Measurements from ENCODE around the gene COL23A1. TPM values are rescaled to one million over a fixed set of nuclear protein-coding genes. Genes with fewer than 3 reads are reported as not detected.

COL23A1 gene
- total RNA-seq, 1 donor from 2014 or later: 0.13 TPM

GRCh38 chr5:178424810-178425177 is 165.4 kb downstream of the COL23A1 start:
- DNase-seq (ENCODE audit: low read depth in 2 of 2): no peak

- DNase-seq (ENCODE audit: low read depth in 2 of 2): no peak
These were observed 166.0 kb downstream of the COL23A1 start for GRCh38 chr5:178423901-178424809.

DNA sequence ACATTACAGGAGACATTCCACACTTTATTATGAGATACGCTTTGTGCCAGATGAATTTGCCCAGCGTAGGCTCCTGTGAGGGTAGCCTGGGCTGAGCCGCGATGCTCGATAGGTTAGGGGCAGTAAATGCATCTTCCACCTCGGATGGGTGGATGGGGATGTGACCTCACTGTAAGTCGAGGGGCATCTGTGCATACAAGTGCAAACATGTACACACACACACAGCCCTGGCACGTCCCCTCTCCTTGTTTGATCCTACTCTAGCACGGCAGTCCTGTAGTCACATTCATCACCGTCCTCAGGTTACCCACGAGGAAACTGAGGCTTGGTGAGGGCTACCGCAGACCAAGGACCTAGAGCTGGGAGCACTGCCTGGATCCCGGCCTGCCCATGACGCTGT is 166.8 kb downstream of the COL23A1 start:
- no peak for DNase-seq (ENCODE audit: low read depth in 2 of 2)

GRCh38 chr5:178422400-178422775 is 167.8 kb downstream of the COL23A1 start:
- no peak for DNase-seq (ENCODE audit: low read depth in 2 of 2)

DNA sequence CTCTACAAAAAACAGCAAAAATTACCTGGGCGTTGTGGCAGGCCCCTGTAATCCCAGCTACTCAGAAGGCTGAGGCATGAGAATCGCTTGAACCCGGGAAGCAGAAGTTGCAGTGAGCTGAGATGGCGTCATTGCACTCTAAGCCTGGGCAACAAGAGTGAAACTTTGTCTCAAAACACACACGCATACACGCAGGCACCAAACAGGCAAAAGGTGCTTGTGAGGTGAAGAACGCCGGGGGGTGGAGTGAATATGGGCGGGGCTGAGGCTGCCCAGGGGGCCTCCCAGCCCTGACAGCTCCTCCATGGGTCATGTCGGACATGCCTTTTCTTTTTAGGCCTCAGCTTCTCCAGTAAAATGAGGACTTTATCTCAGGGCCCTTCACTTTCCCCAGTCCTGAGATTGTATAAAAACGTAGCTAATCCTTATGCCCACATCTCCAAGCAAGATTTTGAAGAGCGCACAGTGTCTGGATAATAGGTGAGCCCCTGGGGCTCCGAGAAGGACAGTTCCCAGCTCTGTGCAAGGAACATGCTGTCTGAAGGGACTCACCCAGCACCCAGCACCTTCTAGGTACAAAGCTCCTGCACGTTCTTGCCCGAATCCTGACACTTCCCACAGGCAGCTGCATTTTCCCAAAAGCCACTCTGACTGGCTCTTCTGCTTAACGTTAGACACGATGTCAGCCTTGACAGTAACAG is 168.3 kb downstream of the COL23A1 start:
- DNase-seq (ENCODE audit: low read depth in 2 of 2): no peak

- DNase-seq (ENCODE audit: low read depth in 2 of 2): no peak
These were observed 169.1 kb downstream of the COL23A1 start for GRCh38 chr5:178421128-178421527.

- no peak for DNase-seq (ENCODE audit: low read depth in 2 of 2)
These were observed 169.8 kb downstream of the COL23A1 start for GRCh38 chr5:178420354-178420781.

GRCh38 chr5:178419651-178420050 is 170.5 kb downstream of the COL23A1 start:
- no peak for DNase-seq (ENCODE audit: low read depth in 2 of 2)

- DNase-seq (ENCODE audit: low read depth in 2 of 2): no peak
These were observed 171.0 kb downstream of the COL23A1 start for GRCh38 chr5:178419196-178419595.

DNA sequence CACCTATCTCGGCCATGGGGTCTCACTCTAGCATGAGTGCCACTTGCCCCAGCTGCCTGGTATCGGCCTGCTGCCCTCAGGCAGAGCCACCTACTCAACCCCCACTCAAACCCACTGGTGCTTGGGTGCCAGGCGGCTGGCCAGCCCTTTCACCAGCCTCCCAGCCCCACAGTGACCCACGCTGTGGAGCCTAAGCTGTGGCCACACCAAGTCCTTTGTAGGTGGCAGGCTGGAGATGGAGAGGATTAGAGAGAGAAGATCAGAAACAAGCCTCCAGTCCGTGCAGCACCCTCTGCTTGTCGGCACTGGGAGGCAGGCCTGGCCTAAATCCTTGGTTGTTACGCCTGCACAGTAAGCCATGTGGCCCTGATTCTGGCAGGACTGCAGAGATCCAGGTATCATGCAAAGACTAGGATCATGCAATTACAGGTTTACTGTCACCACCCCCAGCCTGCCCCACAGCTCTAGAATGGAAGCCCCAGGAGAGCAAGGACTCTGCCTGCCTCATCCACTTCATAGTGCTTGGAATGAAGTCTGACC is 171.7 kb downstream of the COL23A1 start:
- DNase-seq (ENCODE audit: low read depth in 2 of 2): no peak

DNA sequence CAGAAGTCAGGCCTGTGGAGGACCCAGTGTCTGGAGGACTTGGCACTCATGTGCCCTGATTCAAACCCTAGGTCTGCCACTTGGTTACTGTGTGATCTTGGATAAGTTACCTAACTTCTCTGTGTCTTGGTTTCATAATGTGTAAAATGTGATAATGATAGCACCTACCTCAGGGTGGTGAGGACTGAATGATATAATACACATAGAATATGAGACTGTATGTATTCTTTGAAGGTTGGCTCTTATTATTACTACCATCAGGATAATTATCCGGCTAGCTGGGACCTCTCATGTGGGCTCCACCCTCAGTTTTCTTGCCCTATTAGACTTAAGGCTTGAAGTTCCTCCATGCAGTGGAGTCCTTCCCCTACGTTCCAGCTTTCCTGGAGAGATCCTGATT is 172.2 kb downstream of the COL23A1 start:
- no peak for DNase-seq (ENCODE audit: low read depth in 2 of 2)

- no peak for DNase-seq (ENCODE audit: low read depth in 2 of 2)
These were observed 172.8 kb downstream of the COL23A1 start for GRCh38 chr5:178417391-178417811.

DNA sequence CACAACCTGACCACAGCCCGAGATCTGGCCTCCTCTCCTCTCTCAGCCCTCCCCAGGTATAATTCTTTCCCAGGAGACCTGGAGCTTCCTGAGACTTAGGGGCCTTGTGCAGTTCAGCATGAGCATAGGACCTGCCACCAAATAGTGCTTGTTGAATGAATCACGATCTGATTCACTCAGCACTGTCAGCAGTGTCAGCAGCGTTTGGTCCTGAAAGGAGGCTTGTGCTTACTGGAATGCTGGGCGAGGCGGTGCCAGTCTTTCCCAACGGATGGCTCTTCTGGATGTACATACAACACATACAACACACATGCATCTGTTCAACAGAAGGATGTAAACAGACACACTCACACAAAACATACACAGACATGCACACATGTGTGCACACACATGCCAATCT is 173.3 kb downstream of the COL23A1 start:
- no peak for DNase-seq (ENCODE audit: low read depth in 2 of 2)

DNA sequence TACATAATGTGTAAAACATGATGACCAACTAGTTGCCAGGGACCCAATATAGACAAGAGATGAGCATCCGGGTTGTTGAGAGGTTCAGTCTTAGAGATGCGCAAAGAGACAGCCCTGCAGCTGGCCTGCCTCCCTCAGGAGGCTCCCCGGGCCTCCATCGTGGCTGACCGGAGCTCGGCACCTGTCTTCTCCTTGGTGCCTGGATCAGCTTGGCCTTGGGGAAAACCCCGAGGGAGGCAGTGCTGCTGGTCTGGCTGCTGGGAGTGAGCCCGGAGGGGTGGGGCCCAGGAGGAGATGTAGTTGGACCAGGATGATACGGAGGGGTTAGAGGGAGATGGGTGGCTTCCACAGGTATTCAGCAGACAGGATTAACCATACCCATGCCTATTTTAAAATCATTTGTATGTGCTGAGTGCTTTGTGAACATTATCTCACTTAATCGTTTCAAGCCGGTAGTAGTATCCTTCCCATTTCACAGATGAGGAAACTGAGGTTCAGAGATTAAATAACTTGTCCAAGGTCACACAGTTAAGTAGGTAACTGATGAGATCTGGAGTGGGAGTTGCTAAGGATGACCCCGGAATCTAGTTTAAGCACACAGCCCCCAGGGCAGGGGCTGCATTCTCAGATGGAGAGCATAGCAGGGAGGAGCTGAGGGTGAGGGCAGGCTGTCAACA is 173.8 kb downstream of the COL23A1 start:
- no peak for DNase-seq (ENCODE audit: low read depth in 2 of 2)

DNA sequence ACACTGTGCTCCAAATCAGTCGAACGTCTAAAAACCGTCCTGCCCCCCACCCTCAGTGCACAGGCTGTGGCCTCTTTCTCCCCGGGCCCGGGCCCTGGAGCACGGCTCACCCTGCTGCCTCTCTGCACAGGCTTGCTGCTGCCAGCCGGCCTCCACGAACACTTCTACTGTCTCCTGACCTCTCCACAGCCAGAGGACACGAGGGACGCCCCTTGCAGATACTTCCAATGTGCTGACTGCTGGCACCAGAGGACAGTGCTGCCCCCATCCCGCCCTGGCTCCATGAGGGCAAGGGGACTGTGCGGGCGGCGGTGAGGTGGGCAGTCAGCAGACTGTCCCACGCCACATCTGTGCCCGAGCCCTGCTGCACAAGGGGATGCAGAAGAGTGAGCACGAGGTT is 174.8 kb downstream of the COL23A1 start:
- DNase-seq (ENCODE audit: low read depth in 2 of 2): no peak

DNA sequence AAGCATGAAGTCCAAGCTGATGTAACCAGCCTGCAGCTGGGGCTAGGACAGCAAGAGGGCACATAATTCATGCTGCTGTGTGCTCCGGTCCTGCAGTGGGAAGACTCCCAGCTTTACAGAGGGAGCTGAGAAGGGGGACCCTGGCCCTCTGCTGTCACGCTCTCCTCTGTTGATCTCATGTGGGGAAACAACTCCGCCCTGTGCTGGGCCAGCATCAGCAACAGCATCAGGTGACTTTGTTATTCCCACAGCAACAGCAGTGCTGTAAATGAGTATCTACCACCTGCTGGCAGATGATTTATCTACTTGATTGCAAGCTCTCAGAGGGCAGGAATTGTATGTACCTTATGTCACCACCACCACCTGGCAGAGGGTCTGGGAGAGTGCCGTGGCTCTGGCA is 176.2 kb downstream of the COL23A1 start:
- no peak for DNase-seq (ENCODE audit: low read depth in 2 of 2)

DNA sequence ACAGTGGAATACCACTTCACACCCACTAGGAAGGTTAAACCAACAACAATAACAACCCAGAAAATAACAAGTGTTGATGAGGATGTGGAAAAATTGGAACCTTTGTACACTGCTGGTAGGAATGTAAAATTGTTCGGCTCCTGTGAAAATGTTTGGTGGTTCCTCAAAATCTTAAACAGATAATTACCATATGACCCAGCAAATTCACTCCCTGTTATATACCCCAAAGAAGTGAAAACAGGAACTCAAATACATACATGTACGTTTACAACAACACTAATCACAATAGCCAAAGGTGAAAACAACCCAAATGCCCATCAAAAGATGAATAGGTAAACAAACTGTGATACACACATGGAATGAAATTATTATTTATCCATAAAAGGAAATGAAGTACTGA is 179.1 kb downstream of the COL23A1 start:
- DNase-seq (ENCODE audit: low read depth in 2 of 2): no peak

DNA sequence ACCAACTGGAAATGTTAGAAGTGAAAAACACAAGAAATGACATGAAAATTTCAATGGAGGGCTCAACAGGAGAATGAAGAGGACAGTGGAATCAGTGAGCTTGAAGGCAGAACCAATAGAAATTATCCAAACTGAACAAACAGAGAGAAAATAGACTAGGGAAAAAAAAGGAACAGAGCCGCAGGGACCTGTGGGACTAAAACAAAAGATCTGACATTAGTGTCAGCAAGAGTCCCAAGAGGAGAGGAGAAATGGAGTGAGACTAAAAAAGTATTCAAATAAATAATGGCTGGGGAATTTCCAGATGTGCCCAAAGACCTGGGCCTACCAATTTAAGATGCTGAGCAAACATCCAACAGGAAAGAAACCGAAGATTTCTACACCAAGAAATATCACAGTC is 182.5 kb downstream of the COL23A1 start:
- DNase-seq (ENCODE audit: low read depth in 2 of 2): no peak

DNA sequence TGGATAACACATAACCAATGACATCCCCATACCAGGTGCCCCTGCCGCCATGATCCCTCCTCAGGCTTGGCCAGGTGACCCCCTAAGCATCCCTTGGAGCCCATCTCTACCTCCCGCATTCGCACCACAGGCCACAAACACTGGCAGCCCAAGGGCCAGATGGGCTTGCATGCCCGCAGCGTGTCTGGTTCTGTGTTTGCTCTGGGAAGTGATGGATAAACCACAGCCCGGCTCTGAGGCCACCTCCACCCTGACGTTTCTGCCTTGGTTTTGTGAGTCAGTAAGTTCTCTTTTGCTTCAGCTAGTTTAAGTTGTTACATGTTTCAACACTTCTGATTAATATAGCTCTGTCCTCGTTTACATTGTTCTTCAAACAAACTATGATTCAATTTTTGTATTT is 185.2 kb downstream of the COL23A1 start:
- DNase-seq (ENCODE audit: low read depth in 2 of 2): no peak

- no peak for DNase-seq (ENCODE audit: low read depth in 2 of 2)
These were observed 186.1 kb downstream of the COL23A1 start for GRCh38 chr5:178403956-178404600.

- DNase-seq (ENCODE audit: low read depth in 2 of 2): no peak
These were observed 186.8 kb downstream of the COL23A1 start for GRCh38 chr5:178403351-178403750.

GRCh38 chr5:178399701-178400095 is 190.5 kb downstream of the COL23A1 start:
- DNase-seq (ENCODE audit: low read depth in 2 of 2): no peak

Data from dermis microvascular lymphatic vessel endothelial cell (primary cell).